ENCODE measurements around the gene ZMYM1. TPM values are rescaled to one million over a fixed set of nuclear protein-coding genes. Genes with fewer than 3 reads are reported as not detected.
A peak's percentile ranks its signal among the peaks of the same experiment; 100 is the strongest.
"Not testable (repeated sequence)": the region's sequence is repeated elsewhere in the genome, so short reads cannot be mapped to it uniquely, and the experiment has no call there.

Gene ZMYM1
- total and polyA plus RNA-seq, 2 experiments from 2014 or later: 37.4 to 51.0 TPM

- H3K4me2 ChIP-seq; H3K36me3 ChIP-seq (ENCODE audit: insufficient read depth); H3K9me2 ChIP-seq (ENCODE audit: insufficient read depth); H3K4me3 ChIP-seq; H3K36me3 Mint-ChIP-seq (ENCODE audit: low read depth); H3K27ac Mint-ChIP-seq; H3K79me2 ChIP-seq (replicated peaks; ENCODE audit: insufficient read depth); H3K27ac ChIP-seq (ENCODE audit: low read depth); H3K4me3 Mint-ChIP-seq; H3K27me3 ChIP-seq (ENCODE audit: insufficient read depth); H3K9me3 Mint-ChIP-seq; H3K27me3 Mint-ChIP-seq (ENCODE audit: insufficient read depth, low read depth, poor library complexity); H3F3A ChIP-seq (replicated peaks; ENCODE audit: low read depth); H4K20me1 ChIP-seq (replicated peaks; ENCODE audit: insufficient read depth); H3K4me1 ChIP-seq (ENCODE audit: insufficient read depth): not testable (repeated sequence)
- peak overlapping the region; percentile 47; the same call in 1 of the 2 replicates for H2AFZ ChIP-seq
- ATAC-seq (peak; percentile 60), DNase-seq (ENCODE audit: low spot score) (peak; percentile 18)
- H3K4me1 Mint-ChIP-seq: peaks cover 16% of the 10 kb centered on the region
Measured at GRCh38 chr1:35145892-35146549, 66.8 kb downstream of the ZMYM1 start.

- no peak for DNase-seq (ENCODE audit: low spot score)
- Histone ChIP-seq H2AFZ (no peak overlapping the region), H3K79me2 (replicated peaks; ENCODE audit: insufficient read depth) (no peaks in the 10 kb centered on the region), H3K9me2 (ENCODE audit: insufficient read depth) (no peaks in the 10 kb centered on the region), H3K27ac (ENCODE audit: low read depth) (no peak overlapping the region), H3K36me3 (ENCODE audit: insufficient read depth) (no peaks in the 10 kb centered on the region), H4K20me1 (replicated peaks; ENCODE audit: insufficient read depth) (no peaks in the 10 kb centered on the region), H3F3A (replicated peaks; ENCODE audit: low read depth) (no peaks in the 10 kb centered on the region), H3K4me3 (no peak overlapping the region), H3K4me2 (no peak overlapping the region), H3K27me3 (ENCODE audit: insufficient read depth) (no peaks in the 10 kb centered on the region), H3K4me1 (ENCODE audit: insufficient read depth) (no peaks in the 10 kb centered on the region)
- Mint-ChIP-seq H3K27ac (no peak overlapping the region), H3K27me3 (ENCODE audit: insufficient read depth, low read depth, poor library complexity) (peaks cover 3% of the 10 kb centered on the region), H3K4me3 (no peak overlapping the region), H3K36me3 (ENCODE audit: low read depth) (peaks cover 8% of the 10 kb centered on the region; the same call in 2 of the 3 replicates), H3K9me3 (peaks cover 9% of the 10 kb centered on the region; the same call in 2 of the 3 replicates), H3K4me1 (0 out of 3 replicates have a peak, but pooled peaks cover 2% of the 10 kb centered on the region)
- TF ChIP-seq CTCF (conservative IDR thresholded peaks at IDR 0.05; ENCODE audit: low read depth in 2 of 2): no peak
- no peak for TF ChIP-seq STAT1 (IDR thresholded peaks at IDR 0.05; ENCODE audit: unreplicated experiment)
- no peak for TF ChIP-seq REST (IDR thresholded peaks at IDR 0.05; ENCODE audit: unreplicated experiment)
- no peak for TF ChIP-seq ZNF114 (CRISPR knock-in tag; IDR thresholded peaks at IDR 0.05)
- TF ChIP-seq ETS1 (IDR thresholded peaks at IDR 0.05): no peak
- TF ChIP-seq EZH2 (IDR thresholded peaks at IDR 0.05; ENCODE audit: low read depth, unreplicated experiment): no peak
- TF ChIP-seq ZNF462 (CRISPR knock-in tag; IDR thresholded peaks at IDR 0.05): no peak
- no peak for ATAC-seq
Measured at GRCh38 chr1:35151220-35151619, 72.0 kb downstream of the ZMYM1 start.
